ENCODE data around the gene TCEA3.
A peak's percentile ranks its signal among the peaks of the same experiment; 100 is the strongest.
"Not testable (repeated sequence)": the region's sequence is repeated elsewhere in the genome, so short reads cannot be mapped to it uniquely, and the experiment has no call there.

Gene TCEA3

GRCh38 chr1:23387494-23387893 is 37.1 kb downstream of the TCEA3 start:
- no peak for DNase-seq

DNA sequence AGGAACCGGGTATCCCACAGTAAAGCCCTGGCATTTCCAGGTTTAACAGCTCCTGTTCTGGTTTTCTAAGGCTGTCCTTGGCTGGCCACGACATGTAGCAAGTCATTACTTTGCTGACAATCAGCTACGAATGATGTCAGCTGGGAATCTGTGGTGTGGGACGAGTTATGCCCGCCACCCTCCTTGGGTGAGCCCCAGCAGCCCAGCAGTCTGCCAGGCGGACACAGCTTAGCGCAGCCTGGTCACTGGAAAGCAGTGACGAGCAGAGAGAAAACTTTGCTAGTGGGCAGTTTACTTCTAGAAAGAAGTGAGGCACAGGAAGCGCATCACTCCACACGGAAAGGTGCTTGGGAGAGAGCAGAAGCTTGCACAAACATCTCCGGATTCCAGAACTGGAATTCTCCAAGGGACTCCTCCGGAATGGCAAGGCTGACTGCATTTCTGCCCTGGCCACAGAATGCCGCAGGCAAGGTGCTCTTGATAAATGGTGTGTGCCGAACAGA is 39.4 kb downstream of the TCEA3 start:
- DNase-seq, result no peak

DNA sequence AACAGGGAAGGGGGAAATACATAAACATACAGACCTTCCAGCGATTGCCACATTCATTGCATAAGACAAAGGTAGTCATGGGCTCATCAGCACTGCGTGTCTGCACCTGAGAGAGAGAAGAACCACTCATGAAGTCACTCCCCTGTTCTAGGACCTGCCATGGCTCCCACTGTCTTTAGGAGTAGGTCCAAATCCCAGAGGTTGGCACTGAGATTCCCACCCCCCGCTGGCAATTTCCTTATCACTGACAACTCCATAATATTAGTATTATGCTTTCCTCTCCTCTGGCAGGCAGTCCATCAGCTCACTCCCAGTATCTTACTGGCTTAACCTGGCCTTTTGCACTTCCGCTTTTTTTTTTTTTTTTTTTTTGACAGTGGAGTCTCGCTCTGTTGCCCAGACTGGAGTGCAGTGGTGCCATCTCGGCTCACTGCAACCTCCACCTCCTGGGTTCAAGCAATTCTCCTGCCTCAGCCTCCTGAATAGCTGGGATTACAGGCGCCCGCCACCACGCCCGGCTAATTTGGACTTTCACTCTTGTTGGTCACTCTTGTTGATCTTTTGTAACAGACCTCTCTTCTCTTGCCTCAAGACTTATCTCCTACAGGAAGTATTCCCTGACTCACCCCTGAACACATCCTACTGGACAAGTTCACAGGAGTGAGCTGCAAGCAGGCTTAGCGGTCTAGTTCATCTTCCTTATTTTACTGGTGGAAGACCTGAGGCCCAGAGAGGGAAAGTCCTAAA is 40.1 kb downstream of the TCEA3 start:
- DNase-seq, result no peak

DNA sequence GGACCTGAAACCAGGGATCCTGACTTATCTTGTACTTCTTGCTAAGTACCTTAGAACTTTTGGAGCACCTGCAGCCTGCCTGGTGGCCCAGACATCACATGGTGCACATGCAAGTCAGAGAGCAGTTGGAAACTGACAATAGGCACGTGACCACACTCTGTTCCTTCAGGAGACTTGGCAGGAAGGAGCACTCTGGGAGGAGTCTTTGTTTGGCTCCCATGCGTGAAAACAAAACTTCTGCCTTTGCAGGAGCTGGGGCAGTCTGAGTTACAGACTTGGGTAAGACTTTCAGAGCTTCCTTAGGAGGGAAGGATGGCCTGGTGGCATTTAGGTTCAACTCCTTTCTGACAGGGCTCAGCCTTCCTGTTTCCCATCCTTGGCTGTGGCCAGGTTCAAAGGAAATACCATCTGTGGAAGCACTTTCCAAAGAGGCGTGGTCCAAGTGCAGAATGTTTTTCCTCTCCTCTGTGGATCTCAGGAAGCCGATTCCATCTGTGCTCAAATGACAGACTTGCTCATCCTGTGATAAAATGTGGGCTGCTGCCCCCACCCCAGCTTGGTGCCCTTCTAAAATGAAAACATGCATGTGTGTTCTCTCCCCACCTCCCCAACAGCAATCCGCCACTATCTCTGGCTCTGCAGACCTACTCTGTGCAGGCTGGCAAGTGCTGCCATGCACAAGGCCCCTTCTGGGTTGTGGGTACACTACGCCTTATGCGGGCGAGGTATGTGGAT is 40.8 kb downstream of the TCEA3 start:
- no peak for DNase-seq

DNA sequence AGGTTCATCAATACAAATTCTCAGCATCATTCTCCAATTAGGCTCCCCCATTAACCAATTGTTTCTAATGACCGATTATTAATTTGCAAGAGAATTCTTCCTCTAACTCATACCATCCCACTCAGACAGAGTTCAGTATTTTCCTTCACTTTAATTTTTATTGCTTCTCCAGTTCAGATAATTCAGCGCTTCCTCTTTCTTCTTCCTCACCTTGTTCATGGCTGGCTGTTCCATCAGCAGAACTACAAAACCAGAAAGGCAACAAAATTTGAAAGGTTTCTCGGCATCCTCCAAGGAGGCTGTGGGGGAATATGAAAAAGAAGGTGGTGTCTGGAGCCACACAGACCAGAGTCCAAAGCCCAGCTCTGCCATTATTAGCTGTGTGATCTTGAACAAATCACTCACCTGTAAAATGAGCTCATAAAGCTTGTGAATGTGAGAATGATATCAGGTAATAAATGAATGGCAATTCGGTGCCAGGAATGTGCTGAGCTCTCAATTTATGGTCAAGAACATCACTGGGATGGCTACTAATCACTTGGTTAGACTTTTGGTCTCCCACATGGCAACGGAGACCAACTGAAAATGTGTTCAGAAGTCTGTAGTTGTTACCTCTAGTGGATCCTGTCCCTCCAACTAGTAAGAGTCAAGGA is 43.2 kb downstream of the TCEA3 start:
- no peak for DNase-seq

DNA sequence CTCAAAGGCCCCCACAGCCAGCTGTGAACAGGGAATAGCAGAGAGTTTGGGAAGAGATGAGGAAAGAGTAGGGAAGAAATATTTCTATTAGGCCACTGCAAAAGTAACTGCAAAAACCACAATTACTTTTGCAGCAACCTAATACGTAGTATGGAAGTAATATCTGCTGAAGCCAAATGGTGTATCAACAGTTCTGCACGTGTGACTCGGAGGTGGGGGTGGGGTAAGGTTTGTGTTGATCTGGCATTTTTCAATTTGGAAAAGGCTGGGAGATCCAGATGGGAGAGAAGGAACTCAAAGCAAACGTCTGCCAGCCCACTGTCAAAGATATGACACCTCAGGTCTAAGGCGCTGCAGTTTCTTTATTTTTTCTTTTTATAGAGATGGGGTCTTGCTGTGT is 43.8 kb downstream of the TCEA3 start:
- no peak for DNase-seq

DNA sequence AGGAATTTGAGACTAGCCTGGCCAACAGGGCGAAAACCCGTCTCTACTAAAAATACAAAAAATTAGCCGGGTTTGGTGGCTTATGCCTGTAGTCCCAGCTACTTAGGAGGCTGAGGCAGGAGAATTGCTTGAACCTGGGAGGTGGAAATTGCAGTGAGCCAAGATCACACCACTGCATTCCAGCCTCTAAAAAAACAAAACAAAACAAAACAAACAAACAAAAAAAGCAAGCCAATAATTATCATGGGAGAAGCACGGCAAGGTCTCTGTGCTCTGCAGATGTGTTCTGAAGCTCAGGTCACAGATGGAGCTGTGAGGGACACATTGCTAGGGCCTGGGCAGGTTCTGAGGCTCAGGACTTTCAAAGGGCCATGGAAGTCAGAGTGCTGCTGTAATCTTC is 44.3 kb downstream of the TCEA3 start:
- not testable (repeated sequence) for DNase-seq

DNA sequence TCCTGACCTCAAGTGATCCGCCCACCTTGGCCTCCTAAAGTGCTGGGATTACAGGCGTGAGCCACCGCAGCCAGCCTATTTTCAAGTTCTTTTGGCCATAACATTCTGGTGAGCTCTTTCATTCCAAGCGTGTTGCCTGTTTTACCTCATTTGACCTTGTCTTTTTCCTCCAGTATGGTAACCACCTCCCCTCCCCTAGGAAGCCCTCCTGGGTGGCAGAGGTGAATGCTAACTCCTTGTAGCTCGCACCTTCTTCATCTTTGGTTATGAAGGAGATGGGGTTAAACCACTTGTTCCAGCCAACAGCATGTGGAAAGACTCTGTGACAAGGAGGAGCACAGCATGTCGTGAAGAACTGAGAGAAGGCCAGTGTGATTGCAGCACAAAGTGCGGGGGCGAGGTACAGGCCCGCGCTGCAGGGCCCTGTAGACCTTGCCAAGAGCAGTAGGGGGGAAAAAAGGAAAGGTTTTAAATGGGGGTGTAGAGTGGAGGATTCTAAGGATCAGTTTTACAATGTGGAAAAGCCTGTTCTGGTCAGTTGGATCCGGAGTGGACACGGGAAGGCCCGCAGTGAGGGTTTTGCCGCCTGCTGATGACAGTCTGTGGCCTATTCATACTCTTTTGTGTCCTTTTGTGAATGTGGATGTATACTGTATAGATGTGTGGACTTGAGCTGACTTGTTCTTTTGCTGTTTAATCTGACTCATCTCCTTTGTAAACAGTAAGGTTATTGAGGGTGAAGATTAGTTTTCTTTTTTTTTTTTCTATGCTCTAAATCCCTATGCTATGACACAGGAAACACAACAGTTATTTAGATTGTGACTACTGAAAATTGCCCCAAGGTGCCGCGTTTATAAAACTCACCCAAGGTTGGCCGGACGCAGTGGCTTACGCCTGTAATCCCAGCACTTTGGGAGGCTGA is 47.4 kb downstream of the TCEA3 start:
- DNase-seq, result no peak

GRCh38 chr1:23374079-23374735 is 50.3 kb downstream of the TCEA3 start:
- DNase-seq, result not testable (repeated sequence)

GRCh38 chr1:23371987-23372880 is 52.3 kb downstream of the TCEA3 start:
- no peak for DNase-seq

- DNase-seq, result no peak
Measured at GRCh38 chr1:23370709-23371584, 53.6 kb downstream of the TCEA3 start.

DNA sequence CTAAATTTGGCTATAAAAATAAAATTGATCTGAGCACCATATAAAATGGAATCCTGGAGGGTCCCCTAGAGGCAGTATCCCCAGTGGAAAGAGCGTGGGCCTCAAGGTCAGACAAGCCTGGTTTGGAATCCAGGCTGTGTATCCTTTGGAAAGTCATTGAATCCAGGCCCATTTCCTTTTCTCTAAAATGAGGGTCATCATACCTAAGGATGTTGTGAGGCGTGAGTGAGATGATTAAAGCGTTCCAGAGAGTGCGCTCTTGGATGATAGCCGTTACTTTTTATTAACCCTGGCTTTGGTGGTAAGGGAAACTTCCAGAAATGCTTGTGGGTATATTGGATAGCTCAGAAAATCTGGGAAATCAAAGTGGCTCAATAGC is 54.2 kb downstream of the TCEA3 start:
- no peak for DNase-seq

GRCh38 chr1:23369335-23370013 is 55.1 kb downstream of the TCEA3 start, which contains the start of gene ZNF436:
Gene ZNF436, minus strand, starts transcription at chr1:23369836. Its CDS starts 1,831 bp downstream, at chr1:23368005.
- DNase-seq, result peak; percentile 28

DNA sequence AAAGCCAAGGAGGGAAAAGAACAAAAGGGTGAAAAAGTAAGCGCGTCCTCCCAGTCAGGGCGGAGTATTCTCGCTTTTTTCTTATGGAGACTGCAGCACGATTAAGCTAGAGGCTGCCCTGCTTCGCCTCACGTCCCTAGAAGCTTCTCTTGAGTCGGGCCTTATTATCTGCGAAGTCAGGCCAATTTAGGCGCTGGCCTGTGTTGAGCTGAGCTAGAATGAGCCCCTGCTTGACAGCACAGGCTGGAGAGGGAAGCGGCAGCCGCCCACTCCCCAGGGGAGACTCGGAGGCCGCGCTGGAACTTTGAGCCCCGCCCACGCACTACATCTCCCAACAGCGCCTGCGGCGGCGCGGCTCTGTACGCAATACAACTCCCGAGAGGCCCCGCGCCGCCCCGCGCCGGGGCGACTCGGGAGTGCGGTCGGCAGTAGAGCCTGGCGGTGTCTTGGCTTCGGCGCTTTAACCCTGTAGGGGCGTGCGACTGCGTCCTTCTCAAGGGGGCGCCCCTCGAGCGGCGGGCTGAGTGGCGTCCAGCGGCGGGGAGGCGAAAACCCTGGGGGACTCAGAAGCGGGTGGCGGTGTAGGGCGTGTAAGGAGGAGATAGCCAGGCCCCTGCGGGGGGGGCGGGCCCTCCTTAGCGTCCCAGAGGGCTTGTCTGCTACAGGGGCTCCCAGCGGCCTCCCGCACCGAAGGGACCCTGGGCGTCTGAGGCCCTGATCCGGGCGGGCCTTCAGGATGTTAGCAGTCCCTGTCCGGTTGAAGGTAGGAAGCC is 55.8 kb downstream of the TCEA3 start:
- peak; percentile 87 for DNase-seq

GRCh38 chr1:23367791-23368561 is 56.6 kb downstream of the TCEA3 start:
- peak; percentile 95 for DNase-seq

GRCh38 chr1:23367451-23367790 is 57.1 kb downstream of the TCEA3 start:
- DNase-seq, result no peak

DNA sequence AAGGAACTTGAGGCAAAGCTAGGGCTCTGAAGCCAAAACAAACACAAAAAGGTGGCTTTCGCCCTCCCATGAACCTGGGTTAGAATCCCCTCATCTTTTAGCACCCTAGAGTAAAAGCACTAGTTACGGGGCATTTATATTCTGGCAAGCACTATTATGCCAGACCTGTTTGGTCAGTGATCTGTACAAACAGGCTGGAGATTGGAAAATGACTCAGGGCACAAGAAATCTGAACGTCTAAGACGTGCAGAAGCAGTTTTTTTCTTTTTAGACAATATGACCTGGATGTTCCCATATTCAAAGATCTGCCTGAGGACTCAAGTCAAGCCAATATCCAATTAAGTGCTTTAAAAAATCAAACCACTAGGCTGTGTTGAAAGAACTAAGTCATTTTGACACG is 58.0 kb downstream of the TCEA3 start:
- DNase-seq, result no peak

- no peak for DNase-seq
Measured at GRCh38 chr1:23366146-23366545, 58.4 kb downstream of the TCEA3 start.

Data from stimulated activated CD4-positive, alpha-beta T cell treated with anti-CD3 and anti-CD28 coated beads, Interleukin-12 subunit alpha, Interleukin-12 subunit beta, amount 100 ng/mL, for 4 hours (primary cell).